VCaP (cell line): ENCODE results near the gene IL13RA2.

Experiments used
- H3K27ac ChIP-seq: fragments of 450-650 bp; 2 replicates; pipeline ENCODE4 v1.5.1; 2017
- CTCF ChIP-seq: fragments of 450-650 bp; conservative IDR thresholded peaks from 2 replicates; pipeline ENCODE4 v1.5.1; 2017; ENCODE audit warnings: mild to moderate bottlenecking, moderate library complexity

The IL13RA2 gene

GRCh38 chrX:115047181-115047580 lies 29.8 kb upstream of the IL13RA2 start:
- H3K27ac ChIP-seq = no peak overlapping the region
- TF ChIP-seq CTCF = no peak

- TF ChIP-seq CTCF = no peak
- H3K27ac ChIP-seq = no peak overlapping the region
Observed at GRCh38 chrX:115040417-115040816, 23.0 kb upstream of the IL13RA2 start.

GRCh38 chrX:115038406-115038805 lies 21.0 kb upstream of the IL13RA2 start:
- no peak for TF ChIP-seq CTCF
- H3K27ac ChIP-seq = no peak overlapping the region

- no peak for TF ChIP-seq CTCF
- H3K27ac ChIP-seq = no peak overlapping the region
Observed at GRCh38 chrX:115036029-115036428, 18.6 kb upstream of the IL13RA2 start.

GRCh38 chrX:115031989-115032388 lies 14.6 kb upstream of the IL13RA2 start:
- H3K27ac ChIP-seq = peak overlapping the region; percentile 77
- no peak for TF ChIP-seq CTCF

GRCh38 chrX:115030625-115031024 lies 13.2 kb upstream of the IL13RA2 start:
- no peak for TF ChIP-seq CTCF

GRCh38 chrX:115029869-115030570 lies 12.6 kb upstream of the IL13RA2 start:
- H3K27ac ChIP-seq = peak overlapping the region; percentile 77
- no peak for TF ChIP-seq CTCF

More at GRCh38 chrX:115030625-115031024, 13.2 kb upstream of the IL13RA2 start:
- H3K27ac ChIP-seq = peak overlapping the region; percentile 77
